Activated CD4-positive, alpha-beta T cell treated with anti-CD3 and anti-CD28 coated beads, Interleukin-2, Interleukin-4, amounts not matched to agents 100 ng/mL and 50 ng/mL, durations not matched to agents 16 hours and 8 hours (primary cell): ENCODE data around the gene ELL.

Experiments
- DNase-seq: peaks from one replicate; pipeline ENCODE4 v3.0.0-alpha.2; 2020; ENCODE audit warnings: low spot score

Gene ELL

GRCh38 chr19:18504886-18505610 is 16.8 kb downstream of the ELL start:
- no peak for DNase-seq

GRCh38 chr19:18503971-18504885 is 17.6 kb downstream of the ELL start:
- no peak for DNase-seq

- DNase-seq, result no peak
Observed at GRCh38 chr19:18503337-18503970, 18.4 kb downstream of the ELL start.

- DNase-seq, result no peak
Observed at GRCh38 chr19:18502638-18503294, 19.1 kb downstream of the ELL start.

- no peak for DNase-seq
Observed at GRCh38 chr19:18502246-18502637, 19.6 kb downstream of the ELL start.

- DNase-seq, result no peak
Observed at GRCh38 chr19:18501832-18502231, 20.0 kb downstream of the ELL start.

GRCh38 chr19:18501351-18501750 is 20.5 kb downstream of the ELL start:
- no peak for DNase-seq

- no peak for DNase-seq
Observed at GRCh38 chr19:18500799-18501198, 21.1 kb downstream of the ELL start.

- no peak for DNase-seq
Observed at GRCh38 chr19:18500376-18500775, 21.5 kb downstream of the ELL start.

- no peak for DNase-seq
Observed at GRCh38 chr19:18499055-18499775, 22.7 kb downstream of the ELL start.

- no peak for DNase-seq
Observed at GRCh38 chr19:18496980-18497256, 25.0 kb downstream of the ELL start.

GRCh38 chr19:18496167-18496979 is 25.5 kb downstream of the ELL start:
- peak; percentile 80 for DNase-seq

- no peak for DNase-seq
Observed at GRCh38 chr19:18495204-18495911, 26.5 kb downstream of the ELL start.

GRCh38 chr19:18494267-18494607 is 27.6 kb downstream of the ELL start:
- no peak for DNase-seq

- no peak for DNase-seq
Observed at GRCh38 chr19:18493440-18494266, 28.2 kb downstream of the ELL start.

- no peak for DNase-seq
Observed at GRCh38 chr19:18491995-18492953, 29.6 kb downstream of the ELL start.

- DNase-seq, result no peak
Observed at GRCh38 chr19:18490728-18491127, 31.1 kb downstream of the ELL start.

GRCh38 chr19:18489627-18490184 is 32.2 kb downstream of the ELL start:
- no peak for DNase-seq
